Suppressor macrophage (primary cell): ENCODE data around the gene FETUB.
"Not testable (repeated sequence)": the region's sequence is repeated elsewhere in the genome, so short reads cannot be mapped to it uniquely, and the experiment has no call there.

Source experiments
- DNase-seq, 4 experiments: peaks; one replicate each; pipeline ENCODE4 v3.0.0-alpha.2; 2020 to 2022

FETUB gene

DNA sequence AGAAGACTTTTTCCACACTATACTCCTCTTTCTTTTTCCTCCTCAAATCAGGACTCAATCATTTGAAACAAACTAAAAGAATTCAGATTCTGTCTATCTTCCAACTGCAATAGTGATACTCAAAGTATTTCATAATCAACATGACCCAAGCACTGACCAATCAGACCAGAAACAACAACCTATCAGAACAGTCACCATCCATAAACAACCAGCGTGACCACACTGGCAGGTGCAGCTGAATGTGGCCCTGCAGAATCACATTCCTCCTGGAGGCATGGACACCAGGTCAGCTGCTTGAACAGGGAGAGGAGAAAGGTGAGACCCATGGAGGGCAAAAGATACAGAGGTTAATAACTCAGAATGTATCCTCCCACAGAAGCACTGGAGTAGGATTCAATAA, 39.0 kb downstream of the FETUB start:
- no peak for DNase-seq

GRCh38 chr3:186680869-186681268, 40.7 kb downstream of the FETUB start:
- DNase-seq, result no peak

DNA sequence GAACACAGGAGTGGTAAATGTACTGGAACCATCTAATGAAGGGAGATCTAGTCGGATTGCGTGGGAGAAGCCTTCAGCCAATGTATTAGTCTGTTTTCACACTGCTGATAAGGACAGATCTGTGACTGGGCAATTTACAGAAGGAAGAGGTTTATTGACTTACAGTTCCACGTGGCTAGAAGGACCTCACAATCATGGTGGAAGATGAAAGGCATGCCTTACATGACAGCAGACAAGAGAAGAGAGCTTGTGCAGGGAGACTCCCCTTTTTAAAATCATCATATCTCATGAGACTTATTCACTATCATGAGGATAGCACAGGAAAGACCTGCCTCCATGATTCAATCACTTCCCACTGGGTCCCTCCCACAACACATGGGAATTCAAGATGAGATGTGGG, 42.6 kb downstream of the FETUB start:
- peak; percentile 19 to 66 (median 51) for DNase-seq

DNA sequence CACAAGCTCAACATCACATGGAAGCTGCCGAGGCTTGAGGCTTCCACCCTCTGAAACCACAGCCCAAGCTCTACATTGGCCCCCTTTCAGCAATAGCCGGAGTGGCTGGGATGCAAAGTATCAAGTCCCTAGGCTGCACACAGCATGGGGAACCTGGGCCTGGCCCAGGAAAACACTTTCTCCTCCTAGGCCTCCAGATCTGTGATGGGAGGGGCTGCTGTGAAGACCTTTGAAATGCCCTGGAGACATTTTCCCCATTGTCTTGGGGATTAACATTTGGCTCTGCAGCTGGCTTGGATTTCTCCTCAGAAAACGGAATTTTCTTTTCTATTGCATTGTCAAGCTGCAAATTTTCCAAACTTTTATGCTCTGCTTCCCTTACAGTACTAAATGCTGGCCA, 43.8 kb downstream of the FETUB start:
- no peak for DNase-seq

DNA sequence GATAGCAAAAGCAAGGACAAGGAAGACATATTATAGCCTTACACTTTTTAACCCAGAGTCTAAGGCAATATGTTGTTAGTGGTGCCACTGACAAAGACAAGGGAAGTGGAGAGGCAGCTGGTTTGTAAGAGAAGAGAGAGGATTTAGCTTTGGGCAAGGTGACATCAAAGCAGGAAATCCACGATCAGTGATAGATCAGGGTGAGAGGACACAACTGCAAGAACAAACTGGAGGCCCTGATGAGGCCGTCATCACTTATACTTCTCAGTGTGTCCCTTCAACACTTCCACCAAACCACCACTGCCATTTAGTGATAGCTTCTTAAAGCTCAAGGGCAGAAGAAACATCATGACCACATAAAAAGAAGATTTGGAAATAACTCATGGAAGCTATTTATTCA, 46.3 kb downstream of the FETUB start:
- DNase-seq, result not testable (repeated sequence)

- no peak for DNase-seq
Observed at GRCh38 chr3:186687120-186687651, 47.0 kb downstream of the FETUB start.

GRCh38 chr3:186690304-186690703, 50.1 kb downstream of the FETUB start:
- not testable (repeated sequence) for DNase-seq

DNA sequence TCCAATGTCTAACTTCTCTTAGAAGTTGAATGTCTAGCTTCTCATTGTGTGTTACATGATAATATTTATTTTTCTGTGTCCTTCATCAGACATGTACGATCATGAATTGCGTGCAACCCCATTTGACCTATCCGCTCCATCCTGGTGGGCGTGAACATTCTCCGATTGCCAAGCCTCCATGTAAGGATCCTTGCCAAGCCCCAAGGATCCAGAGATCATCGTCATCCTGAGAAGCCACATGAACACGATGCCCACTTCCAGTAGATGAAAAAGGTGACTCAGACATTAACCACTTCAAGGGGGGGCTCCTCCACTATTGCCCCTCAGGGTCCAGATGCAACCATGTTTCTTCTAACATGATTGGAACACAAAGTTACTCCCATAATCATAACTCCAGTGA, 51.5 kb downstream of the FETUB start:
- DNase-seq, result no peak

DNA sequence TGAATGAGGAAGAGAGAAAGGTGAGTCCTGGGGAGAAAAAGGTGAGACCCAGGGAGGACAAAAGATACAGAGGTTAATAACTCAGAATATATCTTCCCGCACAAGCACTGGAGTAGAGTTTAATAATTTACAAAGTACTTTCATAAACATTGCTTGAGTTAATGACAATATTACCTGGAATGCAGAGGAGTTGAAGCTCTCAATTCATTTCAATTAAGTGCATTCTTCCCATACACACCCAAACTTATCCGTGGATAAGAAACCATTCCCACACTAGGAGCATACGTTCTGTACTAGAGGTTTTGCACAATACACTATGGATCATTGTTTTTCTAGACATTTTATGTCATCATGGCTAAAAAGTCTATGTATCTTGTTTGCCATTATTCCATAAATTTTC, 53.6 kb downstream of the FETUB start:
- DNase-seq, result no peak

- DNase-seq, result no peak
Observed at GRCh38 chr3:186694288-186695032, 54.3 kb downstream of the FETUB start.

GRCh38 chr3:186696522-186696921, 56.3 kb downstream of the FETUB start:
- DNase-seq, result no peak

GRCh38 chr3:186697510-186697909, 57.3 kb downstream of the FETUB start:
- DNase-seq, result no peak

GRCh38 chr3:186700267-186700666, 60.1 kb downstream of the FETUB start:
- DNase-seq, result no peak

- not testable (repeated sequence) for DNase-seq
Observed at GRCh38 chr3:186702451-186702850, 62.3 kb downstream of the FETUB start.
